SH-SY5Y (cell line): Measurements from ENCODE around the gene CUL4A.

Experiments
- GATA2 ChIP-seq: IDR thresholded peaks from 2 replicates; pipeline ENCODE4 v1.6.1; 2011; ENCODE audit warnings: mild to moderate bottlenecking, low read depth, low read length
- GATA3 ChIP-seq: IDR thresholded peaks from 2 replicates; pipeline ENCODE4 v1.6.1; 2011; ENCODE audit warnings: low read depth, mild to moderate bottlenecking, low read length, moderate library complexity

DNA sequence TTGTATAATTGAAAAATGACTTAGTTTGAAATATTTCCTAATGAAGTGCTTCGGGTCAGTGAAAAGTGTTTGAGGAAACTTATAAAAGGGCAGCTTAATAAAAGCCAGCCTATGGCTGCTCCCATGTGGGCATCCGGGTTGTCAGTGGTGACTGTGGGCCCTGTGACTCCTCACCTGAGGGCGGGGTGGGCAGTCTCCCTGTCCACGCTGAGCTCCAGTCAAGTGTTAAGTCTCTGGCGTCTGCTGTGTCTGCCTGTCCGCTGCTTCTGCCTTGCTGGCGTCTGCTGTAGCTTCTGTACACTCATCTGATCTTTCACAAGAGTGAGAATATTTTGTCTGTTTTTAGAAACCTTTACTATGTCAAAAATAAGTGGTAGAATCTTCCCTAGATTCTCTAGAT lies 94.7 kb downstream of the CUL4A start:
- TF ChIP-seq GATA2 (no peak), GATA3 (no peak)
